ENCODE measurements around the gene TMEM203. TPM values are rescaled to one million over a fixed set of nuclear protein-coding genes. Genes with fewer than 3 reads are reported as not detected.

The TMEM203 gene
- total and polyA plus RNA-seq, 2 of the 13 experiments (the other 11 are each of a cell fraction or from before 2014, with no cell fraction given): 23.4 to 36.7 TPM

DNA sequence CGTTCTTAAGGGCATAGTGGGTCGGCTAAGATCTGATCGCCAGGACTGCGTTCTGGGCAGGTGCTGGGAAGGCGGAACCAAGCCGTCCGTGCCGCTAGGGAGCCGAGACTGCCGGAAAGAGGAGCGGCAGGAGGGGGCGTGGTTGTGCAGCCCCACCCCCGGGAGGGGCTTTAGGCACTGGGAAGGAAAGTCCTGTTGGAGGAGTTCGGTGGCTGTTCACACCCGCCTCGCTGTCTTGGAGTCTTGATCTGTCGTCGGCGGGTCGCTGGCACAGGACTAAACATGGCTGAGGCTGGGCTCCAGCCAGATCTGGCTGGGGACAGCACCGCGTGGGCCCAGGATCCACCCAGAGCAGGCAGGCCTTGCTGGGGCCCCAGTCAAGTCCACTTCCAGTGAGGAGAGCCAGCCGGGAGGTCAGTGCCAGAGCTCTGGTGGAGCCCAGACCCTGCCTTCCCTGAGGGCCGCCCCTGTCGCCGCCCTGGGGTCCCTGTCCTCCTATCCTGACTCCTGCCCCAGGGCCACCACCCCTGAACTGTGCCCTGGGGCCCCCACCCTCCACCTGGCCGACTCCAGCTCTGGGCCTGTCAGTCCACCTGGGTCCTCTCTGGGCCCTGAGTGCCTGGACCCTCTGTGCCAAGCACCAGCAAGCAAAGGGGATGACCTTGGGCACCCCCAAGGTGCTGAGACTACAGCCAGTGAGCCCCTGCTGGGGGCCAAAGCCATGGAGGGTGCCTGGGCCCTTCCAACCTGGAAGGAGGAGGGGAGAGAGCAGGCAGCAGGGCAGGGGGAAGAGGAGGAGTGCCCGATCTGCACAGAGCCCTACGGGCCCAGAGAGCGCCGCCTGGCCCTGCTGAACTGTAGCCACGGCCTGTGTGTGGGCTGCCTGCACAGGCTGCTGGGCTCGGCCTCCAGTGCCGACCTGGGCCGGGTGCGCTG is 12.1 kb upstream of the TMEM203 start (continued):
- peak; percentile 54; the same call in 1 of the 2 replicates for TF ChIP-seq ZSCAN25 (CRISPR knock-in tag; IDR thresholded peaks at IDR 0.05)
- TF ChIP-seq, protein P1, sequence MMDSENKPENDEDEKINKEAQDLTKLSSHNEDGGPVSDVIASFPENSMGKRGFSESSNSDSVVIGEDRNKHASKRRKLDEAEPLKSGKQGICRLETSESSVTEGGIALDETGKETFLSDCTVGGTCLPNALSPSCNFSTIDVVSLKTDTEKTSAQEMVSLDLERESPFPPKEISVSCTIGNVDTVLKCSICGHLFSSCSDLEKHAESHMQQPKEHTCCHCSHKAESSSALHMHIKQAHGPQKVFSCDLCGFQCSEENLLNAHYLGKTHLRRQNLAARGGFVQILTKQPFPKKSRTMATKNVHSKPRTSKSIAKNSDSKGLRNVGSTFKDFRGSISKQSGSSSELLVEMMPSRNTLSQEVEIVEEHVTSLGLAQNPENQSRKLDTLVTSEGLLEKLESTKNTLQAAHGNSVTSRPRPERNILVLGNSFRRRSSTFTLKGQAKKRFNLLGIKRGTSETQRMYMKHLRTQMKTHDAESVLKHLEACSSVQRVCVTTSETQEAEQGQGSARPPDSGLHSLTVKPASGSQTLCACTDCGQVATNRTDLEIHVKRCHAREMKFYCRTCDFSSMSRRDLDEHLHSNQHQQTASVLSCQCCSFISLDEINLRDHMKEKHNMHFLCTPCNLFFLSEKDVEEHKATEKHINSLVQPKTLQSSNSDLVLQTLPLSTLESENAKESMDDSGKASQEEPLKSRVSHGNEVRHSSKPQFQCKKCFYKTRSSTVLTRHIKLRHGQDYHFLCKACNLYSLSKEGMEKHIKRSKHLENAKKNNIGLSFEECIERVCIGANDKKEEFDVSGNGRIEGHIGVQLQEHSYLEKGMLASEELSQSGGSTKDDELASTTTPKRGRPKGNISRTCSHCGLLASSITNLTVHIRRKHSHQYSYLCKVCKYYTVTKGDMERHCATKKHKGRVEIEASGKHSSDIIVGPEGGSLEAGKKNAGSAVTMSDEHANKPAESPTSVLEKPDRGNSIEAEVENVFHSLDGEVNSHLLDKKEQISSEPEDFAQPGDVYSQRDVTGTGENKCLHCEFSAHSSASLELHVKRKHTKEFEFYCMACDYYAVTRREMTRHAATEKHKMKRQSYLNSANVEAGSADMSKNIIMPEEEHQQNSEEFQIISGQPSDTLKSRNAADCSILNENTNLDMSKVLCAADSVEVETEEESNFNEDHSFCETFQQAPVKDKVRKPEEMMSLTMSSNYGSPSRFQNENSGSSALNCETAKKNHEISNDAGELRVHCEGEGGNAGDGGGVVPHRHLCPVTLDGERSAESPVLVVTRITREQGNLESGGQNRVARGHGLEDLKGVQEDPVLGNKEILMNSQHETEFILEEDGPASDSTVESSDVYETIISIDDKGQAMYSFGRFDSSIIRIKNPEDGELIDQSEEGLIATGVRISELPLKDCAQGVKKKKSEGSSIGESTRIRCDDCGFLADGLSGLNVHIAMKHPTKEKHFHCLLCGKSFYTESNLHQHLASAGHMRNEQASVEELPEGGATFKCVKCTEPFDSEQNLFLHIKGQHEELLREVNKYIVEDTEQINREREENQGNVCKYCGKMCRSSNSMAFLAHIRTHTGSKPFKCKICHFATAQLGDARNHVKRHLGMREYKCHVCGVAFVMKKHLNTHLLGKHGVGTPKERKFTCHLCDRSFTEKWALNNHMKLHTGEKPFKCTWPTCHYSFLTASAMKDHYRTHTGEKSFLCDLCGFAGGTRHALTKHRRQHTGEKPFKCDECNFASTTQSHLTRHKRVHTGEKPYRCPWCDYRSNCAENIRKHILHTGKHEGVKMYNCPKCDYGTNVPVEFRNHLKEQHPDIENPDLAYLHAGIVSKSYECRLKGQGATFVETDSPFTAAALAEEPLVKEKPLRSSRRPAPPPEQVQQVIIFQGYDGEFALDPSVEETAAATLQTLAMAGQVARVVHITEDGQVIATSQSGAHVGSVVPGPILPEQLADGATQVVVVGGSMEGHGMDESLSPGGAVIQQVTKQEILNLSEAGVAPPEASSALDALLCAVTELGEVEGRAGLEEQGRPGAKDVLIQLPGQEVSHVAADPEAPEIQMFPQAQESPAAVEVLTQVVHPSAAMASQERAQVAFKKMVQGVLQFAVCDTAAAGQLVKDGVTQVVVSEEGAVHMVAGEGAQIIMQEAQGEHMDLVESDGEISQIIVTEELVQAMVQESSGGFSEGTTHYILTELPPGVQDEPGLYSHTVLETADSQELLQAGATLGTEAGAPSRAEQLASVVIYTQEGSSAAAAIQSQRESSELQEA (CRISPR knock-in tag; IDR thresholded peaks at IDR 0.05; ENCODE audit: not compliant biosample characterization): no peak
- TF ChIP-seq, protein P2, sequence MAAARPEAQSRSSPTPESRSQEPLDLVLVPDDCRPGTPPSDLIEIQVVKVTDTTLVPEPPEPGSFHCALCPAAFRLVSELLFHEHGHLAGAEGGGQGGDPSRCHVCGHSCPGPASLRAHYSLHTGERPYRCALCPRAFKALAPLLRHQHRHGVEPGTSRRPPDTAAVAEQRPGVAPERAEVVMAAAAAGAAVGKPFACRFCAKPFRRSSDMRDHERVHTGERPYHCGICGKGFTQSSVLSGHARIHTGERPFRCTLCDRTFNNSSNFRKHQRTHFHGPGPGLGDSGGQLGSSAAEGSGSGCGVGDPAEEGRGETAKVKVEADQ (CRISPR knock-in tag; IDR thresholded peaks at IDR 0.05; ENCODE audit: borderline replicate concordance): peak; percentile 60; the same call in 1 of the 2 replicates
- no peak for TF ChIP-seq ZKSCAN5 (CRISPR knock-in tag; IDR thresholded peaks at IDR 0.05)
- TF ChIP-seq TFDP1 (CRISPR knock-in tag; IDR thresholded peaks at IDR 0.05; ENCODE audit: borderline replicate concordance): peak; percentile 40; the same call in 1 of the 2 replicates
- TF ChIP-seq, protein P3, sequence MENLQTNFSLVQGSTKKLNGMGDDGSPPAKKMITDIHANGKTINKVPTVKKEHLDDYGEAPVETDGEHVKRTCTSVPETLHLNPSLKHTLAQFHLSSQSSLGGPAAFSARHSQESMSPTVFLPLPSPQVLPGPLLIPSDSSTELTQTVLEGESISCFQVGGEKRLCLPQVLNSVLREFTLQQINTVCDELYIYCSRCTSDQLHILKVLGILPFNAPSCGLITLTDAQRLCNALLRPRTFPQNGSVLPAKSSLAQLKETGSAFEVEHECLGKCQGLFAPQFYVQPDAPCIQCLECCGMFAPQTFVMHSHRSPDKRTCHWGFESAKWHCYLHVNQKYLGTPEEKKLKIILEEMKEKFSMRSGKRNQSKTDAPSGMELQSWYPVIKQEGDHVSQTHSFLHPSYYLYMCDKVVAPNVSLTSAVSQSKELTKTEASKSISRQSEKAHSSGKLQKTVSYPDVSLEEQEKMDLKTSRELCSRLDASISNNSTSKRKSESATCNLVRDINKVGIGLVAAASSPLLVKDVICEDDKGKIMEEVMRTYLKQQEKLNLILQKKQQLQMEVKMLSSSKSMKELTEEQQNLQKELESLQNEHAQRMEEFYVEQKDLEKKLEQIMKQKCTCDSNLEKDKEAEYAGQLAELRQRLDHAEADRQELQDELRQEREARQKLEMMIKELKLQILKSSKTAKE (CRISPR knock-in tag; IDR thresholded peaks at IDR 0.05; ENCODE audit: borderline replicate concordance): no peak
- TF ChIP-seq PHF20 (CRISPR knock-in tag; IDR thresholded peaks at IDR 0.05): peak; percentile 60
- TF ChIP-seq, protein P4, sequence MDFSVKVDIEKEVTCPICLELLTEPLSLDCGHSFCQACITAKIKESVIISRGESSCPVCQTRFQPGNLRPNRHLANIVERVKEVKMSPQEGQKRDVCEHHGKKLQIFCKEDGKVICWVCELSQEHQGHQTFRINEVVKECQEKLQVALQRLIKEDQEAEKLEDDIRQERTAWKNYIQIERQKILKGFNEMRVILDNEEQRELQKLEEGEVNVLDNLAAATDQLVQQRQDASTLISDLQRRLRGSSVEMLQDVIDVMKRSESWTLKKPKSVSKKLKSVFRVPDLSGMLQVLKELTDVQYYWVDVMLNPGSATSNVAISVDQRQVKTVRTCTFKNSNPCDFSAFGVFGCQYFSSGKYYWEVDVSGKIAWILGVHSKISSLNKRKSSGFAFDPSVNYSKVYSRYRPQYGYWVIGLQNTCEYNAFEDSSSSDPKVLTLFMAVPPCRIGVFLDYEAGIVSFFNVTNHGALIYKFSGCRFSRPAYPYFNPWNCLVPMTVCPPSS (IDR thresholded peaks at IDR 0.05): no peak
- TF ChIP-seq ZBTB3 (CRISPR knock-in tag; IDR thresholded peaks at IDR 0.05; ENCODE audit: borderline replicate concordance, low read depth): no peak
- TF ChIP-seq MTA1 (CRISPR knock-in tag; IDR thresholded peaks at IDR 0.05; ENCODE audit: borderline replicate concordance): peak; percentile 14; the same call in 1 of the 2 replicates
- TF ChIP-seq, protein P5, sequence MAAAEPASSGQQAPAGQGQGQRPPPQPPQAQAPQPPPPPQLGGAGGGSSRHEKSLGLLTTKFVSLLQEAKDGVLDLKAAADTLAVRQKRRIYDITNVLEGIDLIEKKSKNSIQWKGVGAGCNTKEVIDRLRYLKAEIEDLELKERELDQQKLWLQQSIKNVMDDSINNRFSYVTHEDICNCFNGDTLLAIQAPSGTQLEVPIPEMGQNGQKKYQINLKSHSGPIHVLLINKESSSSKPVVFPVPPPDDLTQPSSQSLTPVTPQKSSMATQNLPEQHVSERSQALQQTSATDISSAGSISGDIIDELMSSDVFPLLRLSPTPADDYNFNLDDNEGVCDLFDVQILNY (CRISPR knock-in tag; conservative IDR thresholded peaks at IDR 0.05): no peak
